Endothelial cell of umbilical vein (primary cell): Measurements from ENCODE around the gene INPP5K. TPM values are rescaled to one million over a fixed set of nuclear protein-coding genes. Genes with fewer than 3 reads are reported as not detected.

Experiments used
- BruUV-seq: library from RNA; stranded (reverse); fragments of 400-500 nt; replicated peaks from 2 replicates; lab custom pipeline; 2021; lab: Mats Ljungman, UMichigan
- CTCF ChIA-PET: fragments of 300-600, 350-600 bp; sonication (Branson Sonifier 250); formaldehyde crosslinking; loops from one replicate; lab custom pipeline; 2021; ENCODE audit warnings: antibody characterized with exemption, inconsistent platforms; lab: Charles Lee
- POLR2A ChIA-PET: fragments of 300-600, 350-600 bp; sonication (Branson Sonifier 250); formaldehyde crosslinking; loops from one replicate; lab custom pipeline; 2021; ENCODE audit warnings: antibody characterized with exemption, inconsistent platforms; lab: Charles Lee
- DNase-seq: peaks from one replicate; pipeline ENCODE4 v3.0.0-alpha.2; 2011; ENCODE audit warnings: low read depth, low spot score
- FAIRE-seq: peaks from 2 replicates; lab custom pipeline; 2011; peaks lifted over from hg19 to GRCh38; lab: Jason Lieb, UNC
- H2AFZ ChIP-seq: 2 replicates; pipeline ENCODE4 v1.6.0; 2012; ENCODE audit warnings: low read depth, low read length, control low read depth, inconsistent platforms
- H3K27ac ChIP-seq: 2 replicates; pipeline ENCODE4 v1.5.1; 2011; ENCODE audit warnings: low read depth, mild to moderate bottlenecking, control low read depth, low read length, moderate library complexity; ENCODE audit not compliant: insufficient read depth
- H3K27me3 ChIP-seq, 2 experiments: 2 replicates each; pipeline versions ENCODE4 v1.6.0 to v1.6.1; 2011; ENCODE audit warnings: low read length in 2 of 2, mixed read lengths in 1 of 2; ENCODE audit not compliant: control insufficient read depth in 2 of 2, insufficient read depth in 2 of 2
- H3K36me3 ChIP-seq, 2 experiments: 2 replicates in 1 of 2; 3 replicates in 1 of 2; pipeline ENCODE4 v1.5.1; 2011; ENCODE audit warnings: low read length in 2 of 2, mild to moderate bottlenecking in 1 of 2, moderate library complexity in 1 of 2; ENCODE audit not compliant: control insufficient read depth in 2 of 2, insufficient read depth in 2 of 2; ENCODE audit errors: extremely low read depth in 1 of 2
- H3K4me1 ChIP-seq: 3 replicates; pipeline ENCODE4 v1.5.1; 2011; ENCODE audit warnings: mild to moderate bottlenecking, low read length; ENCODE audit not compliant: control insufficient read depth, insufficient read depth; ENCODE audit errors: extremely low read depth
- H3K4me2 ChIP-seq: 2 replicates; pipeline ENCODE4 v1.6.1; 2011; ENCODE audit warnings: low read length, control low read depth, mixed read lengths; ENCODE audit not compliant: insufficient read depth
- H3K4me3 ChIP-seq, 3 experiments: fragments of 200-600 bp in 1 of 3; sonication (generic), shearing (Covaris generic) in 1 of 3; replicated peaks in 1 of 3; 2 replicates each; pipeline ENCODE4 v1.5.1; 2011 to 2016; ENCODE audit warnings: control low read depth in 3 of 3, low read length in 3 of 3, mild to moderate bottlenecking in 2 of 3, inconsistent platforms in 1 of 3, low read depth in 1 of 3, moderate library complexity in 1 of 3; ENCODE audit not compliant: insufficient read depth in 1 of 3
- H3K79me2 ChIP-seq: 2 replicates; pipeline ENCODE4 v1.6.0; 2012; ENCODE audit warnings: low read length, inconsistent platforms; ENCODE audit not compliant: control insufficient read depth, insufficient read depth
- H3K9ac ChIP-seq: replicated peaks from 2 replicates; pipeline ENCODE3; 2011; ENCODE audit warnings: low read length, control low read depth; ENCODE audit not compliant: insufficient read depth; ENCODE audit errors: extremely low read depth
- H3K9me1 ChIP-seq: replicated peaks from 3 replicates; pipeline ENCODE4 v1.6.0; 2011; ENCODE audit warnings: mild to moderate bottlenecking, low read length; ENCODE audit not compliant: control insufficient read depth, insufficient read depth; ENCODE audit errors: extremely low read depth
- H3K9me3 ChIP-seq: replicated peaks from 2 replicates; pipeline ENCODE4 v1.5.1; 2012; ENCODE audit warnings: low read length, inconsistent platforms; ENCODE audit not compliant: control insufficient read depth, insufficient read depth
- H4K20me1 ChIP-seq: replicated peaks from 2 replicates; pipeline ENCODE3; 2011; ENCODE audit warnings: mild to moderate bottlenecking, low read length; ENCODE audit not compliant: control insufficient read depth, insufficient read depth; ENCODE audit errors: extremely low read depth
- EZH2 ChIP-seq: IDR thresholded peaks from 2 replicates; pipeline ENCODE4 v1.6.1; 2012; ENCODE audit warnings: borderline replicate concordance, low read depth, mild to moderate bottlenecking, moderate library complexity, low read length, inconsistent platforms; ENCODE audit not compliant: severe bottlenecking
- FOS ChIP-seq: IDR thresholded peaks from 2 replicates; pipeline ENCODE4 v1.6.1; 2011; ENCODE audit warnings: mild to moderate bottlenecking, low read length, moderate library complexity, borderline replicate concordance; ENCODE audit not compliant: insufficient read depth
- GATA2 ChIP-seq: IDR thresholded peaks from 2 replicates; pipeline ENCODE4 v1.7.0; 2011; ENCODE audit warnings: low read depth, mild to moderate bottlenecking, moderate library complexity, mixed read lengths, low read length; ENCODE audit not compliant: insufficient read length, insufficient read depth
- JUN ChIP-seq: IDR thresholded peaks from 2 replicates; pipeline ENCODE4 v1.6.1; 2011; ENCODE audit warnings: borderline replicate concordance, low read depth; ENCODE audit not compliant: insufficient read length, insufficient read depth
- MYC ChIP-seq: IDR thresholded peaks from one replicate; pipeline ENCODE4 v1.6.1; 2011; ENCODE audit warnings: mild to moderate bottlenecking, low read depth, low read length
- POLR2A ChIP-seq: IDR thresholded peaks from 2 replicates; pipeline ENCODE4 v1.6.1; 2012; ENCODE audit warnings: low read depth, mild to moderate bottlenecking, control low read depth, low read length
- POLR2AphosphoS5 ChIP-seq: IDR thresholded peaks from 2 replicates; pipeline ENCODE4 v1.6.1; 2012; ENCODE audit warnings: low read depth, mild to moderate bottlenecking, control low read depth, low read length, moderate library complexity; ENCODE audit not compliant: insufficient read depth
- dilution Hi-C: fragments of 300-500 bp; cut with MboI; formaldehyde crosslinking; loops from one replicate; pipeline ENCODE4 v1.15.0; 2019; ENCODE audit warnings: low sequenced_read_pairs; ENCODE audit not compliant: extremely low pct_ligation_motif_present
- intact Hi-C: fragments of 100-400 bp; cut with micrococcal nuclease; formaldehyde crosslinking; loops from one replicate; pipeline ENCODE4 v1.10.0; 2022
- polyA plus RNA-seq, 4 experiments: library from polyadenylated mRNA; depleted of rRNA in 3 of 4; stranded (reverse) in 3 of 4; unstranded in 1 of 4; fragments of >200 nt; gene quantifications; 2 replicates each; pipeline versions ENCODE4 v1.2.1 to v1.2.3, GENCODE V29; 2011 to 2012; ENCODE audit warnings: missing spikeins in 1 of 4
- total RNA-seq: library from RNA; stranded (reverse); gene quantifications from 2 replicates; pipeline ENCODE4 v1.2.3, GENCODE V29; 2021
- TF ChIP-seq, protein P1 (sequence below), 2 donors: IDR thresholded peaks; 1 replicate in 1 of 2; 2 replicates in 1 of 2; pipeline ENCODE4 v1.5.1; 2011; ENCODE audit warnings: low read length in 2 of 2, mild to moderate bottlenecking in 2 of 2, moderate library complexity in 2 of 2, control low read depth in 1 of 2, inconsistent platforms in 1 of 2, low read depth in 1 of 2; ENCODE audit not compliant: insufficient read depth in 1 of 2; ENCODE audit errors: extremely low read depth in 1 of 2
- TF ChIP-seq, protein P2 (sequence below): IDR thresholded peaks from 2 replicates; pipeline ENCODE4 v1.6.1; 2011; ENCODE audit not compliant: insufficient read depth, insufficient read length

Gene INPP5K
- total and polyA plus RNA-seq, 2 donors (not counting 3 experiments of a cell fraction or from before 2014, with no cell fraction given) = 44.2 to 54.1 TPM

DNA sequence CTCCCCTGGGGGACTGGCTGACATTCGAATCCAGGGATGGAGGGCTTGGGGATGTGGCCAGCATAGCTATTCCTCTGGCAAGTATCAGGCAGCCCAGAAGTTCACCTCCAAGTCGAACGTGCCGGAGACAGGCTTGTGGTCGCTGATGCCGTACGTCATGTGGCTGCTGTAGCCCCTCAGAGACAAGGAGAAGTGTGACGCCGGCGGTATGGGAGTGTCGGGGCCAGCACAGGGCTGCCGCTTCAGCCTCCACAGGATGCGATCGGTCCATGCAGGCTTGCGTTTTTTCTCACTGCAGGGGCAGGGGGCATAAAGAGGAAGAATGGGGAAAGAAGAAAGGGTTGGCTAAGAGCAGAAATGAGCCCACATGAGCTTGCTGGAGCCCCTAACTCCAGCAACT, 18.6 kb downstream of the INPP5K start:
- ChIA-PET CTCF (interaction anchor here (1.2 to 3.4 kb wide), 4 partner anchors 12 to 132 kb away, joined by 5 to 17 read pairs (median 6); partner anchors contain the start of gene INPP5K), POLR2A (no interaction called here)
- dilution Hi-C loops (no loop called here), intact Hi-C loops (no loop called here)
- Histone ChIP-seq H3K4me2 (no peak overlapping the region), H2AFZ (no peak overlapping the region), H3K79me2 (no peaks in the 10 kb centered on the region), H4K20me1 (no peaks in the 10 kb centered on the region), H3K9ac (no peak overlapping the region), H3K9me1 (no peaks in the 10 kb centered on the region), H3K4me1 (peaks cover 12% of the 10 kb centered on the region), H3K36me3 (peaks cover 3 to 8% of the 10 kb centered on the region in 2 experiments), H3K27ac (no peak overlapping the region), H3K9me3 (no peaks in the 10 kb centered on the region), H3K27me3 (no peaks in the 10 kb centered on the region), H3K4me3 (no peak overlapping the region)
- BruUV-seq = no TSS peak
- DNase-seq = no peak
- no peak for FAIRE-seq
- TF ChIP-seq FOS (no peak), GATA2 (no peak), MYC (no peak), EZH2 (no peak), POLR2AphosphoS5 (no peak), POLR2A (no peak), JUN (no peak)
- TF ChIP-seq, protein P1, sequence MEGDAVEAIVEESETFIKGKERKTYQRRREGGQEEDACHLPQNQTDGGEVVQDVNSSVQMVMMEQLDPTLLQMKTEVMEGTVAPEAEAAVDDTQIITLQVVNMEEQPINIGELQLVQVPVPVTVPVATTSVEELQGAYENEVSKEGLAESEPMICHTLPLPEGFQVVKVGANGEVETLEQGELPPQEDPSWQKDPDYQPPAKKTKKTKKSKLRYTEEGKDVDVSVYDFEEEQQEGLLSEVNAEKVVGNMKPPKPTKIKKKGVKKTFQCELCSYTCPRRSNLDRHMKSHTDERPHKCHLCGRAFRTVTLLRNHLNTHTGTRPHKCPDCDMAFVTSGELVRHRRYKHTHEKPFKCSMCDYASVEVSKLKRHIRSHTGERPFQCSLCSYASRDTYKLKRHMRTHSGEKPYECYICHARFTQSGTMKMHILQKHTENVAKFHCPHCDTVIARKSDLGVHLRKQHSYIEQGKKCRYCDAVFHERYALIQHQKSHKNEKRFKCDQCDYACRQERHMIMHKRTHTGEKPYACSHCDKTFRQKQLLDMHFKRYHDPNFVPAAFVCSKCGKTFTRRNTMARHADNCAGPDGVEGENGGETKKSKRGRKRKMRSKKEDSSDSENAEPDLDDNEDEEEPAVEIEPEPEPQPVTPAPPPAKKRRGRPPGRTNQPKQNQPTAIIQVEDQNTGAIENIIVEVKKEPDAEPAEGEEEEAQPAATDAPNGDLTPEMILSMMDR (IDR thresholded peaks at IDR 0.05; ENCODE audit: extremely low read depth in 1 of 2, insufficient read depth in 1 of 2, low read depth in 1 of 2, low read length in 2 of 2) = no peak
- TF ChIP-seq, protein P2, sequence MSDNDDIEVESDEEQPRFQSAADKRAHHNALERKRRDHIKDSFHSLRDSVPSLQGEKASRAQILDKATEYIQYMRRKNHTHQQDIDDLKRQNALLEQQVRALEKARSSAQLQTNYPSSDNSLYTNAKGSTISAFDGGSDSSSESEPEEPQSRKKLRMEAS = no peak
